Measurements from ENCODE around the gene SDK2. TPM values are rescaled to one million over a fixed set of nuclear protein-coding genes. Genes with fewer than 3 reads are reported as not detected.

Gene SDK2
- total and polyA plus RNA-seq, 2 experiments from 2014 or later: 0.59 to 1.2 TPM

- no peak for DNase-seq (ENCODE audit: low spot score)
- 53% methylated on average over 15 of the region's 15 CpGs for WGBS (ENCODE audit: low lambda C conversion rate, missing lambda C conversion rate)
- H3K27me3 ChIP-seq: no peaks in the 10 kb centered on the region
- H3K9me2 ChIP-seq (replicated peaks; ENCODE audit: insufficient read depth): no peaks in the 10 kb centered on the region
- TF ChIP-seq, protein P1, sequence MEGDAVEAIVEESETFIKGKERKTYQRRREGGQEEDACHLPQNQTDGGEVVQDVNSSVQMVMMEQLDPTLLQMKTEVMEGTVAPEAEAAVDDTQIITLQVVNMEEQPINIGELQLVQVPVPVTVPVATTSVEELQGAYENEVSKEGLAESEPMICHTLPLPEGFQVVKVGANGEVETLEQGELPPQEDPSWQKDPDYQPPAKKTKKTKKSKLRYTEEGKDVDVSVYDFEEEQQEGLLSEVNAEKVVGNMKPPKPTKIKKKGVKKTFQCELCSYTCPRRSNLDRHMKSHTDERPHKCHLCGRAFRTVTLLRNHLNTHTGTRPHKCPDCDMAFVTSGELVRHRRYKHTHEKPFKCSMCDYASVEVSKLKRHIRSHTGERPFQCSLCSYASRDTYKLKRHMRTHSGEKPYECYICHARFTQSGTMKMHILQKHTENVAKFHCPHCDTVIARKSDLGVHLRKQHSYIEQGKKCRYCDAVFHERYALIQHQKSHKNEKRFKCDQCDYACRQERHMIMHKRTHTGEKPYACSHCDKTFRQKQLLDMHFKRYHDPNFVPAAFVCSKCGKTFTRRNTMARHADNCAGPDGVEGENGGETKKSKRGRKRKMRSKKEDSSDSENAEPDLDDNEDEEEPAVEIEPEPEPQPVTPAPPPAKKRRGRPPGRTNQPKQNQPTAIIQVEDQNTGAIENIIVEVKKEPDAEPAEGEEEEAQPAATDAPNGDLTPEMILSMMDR (IDR thresholded peaks at IDR 0.05; ENCODE audit: poor library complexity): no peak
- no peak for TF ChIP-seq EZH2 (IDR thresholded peaks at IDR 0.05; ENCODE audit: borderline replicate concordance)
- no peak for TF ChIP-seq EZH2phosphoT487 (IDR thresholded peaks at IDR 0.05; ENCODE audit: low read depth, severe bottlenecking, unreplicated experiment)
- no peaks in the 10 kb centered on the region for H4K20me1 ChIP-seq (ENCODE audit: insufficient read depth, poor library complexity, severe bottlenecking)
- no peaks in the 10 kb centered on the region for H3K79me2 ChIP-seq
- no peak overlapping the region for H3K4me3 ChIP-seq
- H3K9me3 ChIP-seq (ENCODE audit: low read depth): no peaks in the 10 kb centered on the region
- no peak overlapping the region for H2AFZ ChIP-seq
- peak overlapping the region; percentile 92 for H3K27ac ChIP-seq
- peaks cover 50% of the 10 kb centered on the region for H3K4me1 ChIP-seq (ENCODE audit: insufficient read depth)
- no peaks in the 10 kb centered on the region for H3K36me3 ChIP-seq (replicated peaks; ENCODE audit: insufficient read depth, low read depth)
- peak overlapping the region; percentile 38 for H3K4me2 ChIP-seq
Measured at GRCh38 chr17:73341350-73342049, 302.7 kb downstream of the SDK2 start.

DNA sequence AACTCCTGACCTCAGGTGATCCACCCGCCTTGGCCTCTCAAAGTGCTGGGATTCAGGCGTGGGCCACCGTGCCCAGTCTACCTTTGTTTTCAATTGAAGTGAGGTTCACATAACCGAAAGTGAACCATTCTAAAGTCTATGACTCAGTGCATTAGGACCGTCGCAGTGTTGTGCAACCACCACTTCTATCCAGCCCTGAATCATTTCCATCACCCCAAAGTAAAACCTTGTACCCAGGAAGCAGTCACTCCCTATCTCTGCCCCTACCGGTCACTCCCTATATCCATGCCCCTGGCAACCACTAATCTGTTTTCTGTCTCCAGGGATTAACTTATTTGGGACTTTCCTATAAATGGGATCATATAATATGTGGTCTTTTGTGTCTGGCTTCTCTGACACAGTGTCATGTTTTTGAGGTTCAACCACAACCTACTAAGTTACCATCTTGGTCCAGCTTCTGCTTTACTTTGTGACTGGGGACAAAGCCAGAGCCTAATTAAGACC lies 304.1 kb downstream of the SDK2 start:
- H3K4me1 ChIP-seq (ENCODE audit: insufficient read depth): peaks cover 52% of the 10 kb centered on the region
- H3K4me2 ChIP-seq: no peak overlapping the region
- H3K27me3 ChIP-seq: no peaks in the 10 kb centered on the region
- no peaks in the 10 kb centered on the region for H3K36me3 ChIP-seq (replicated peaks; ENCODE audit: insufficient read depth, low read depth)
- H3K4me3 ChIP-seq: no peak overlapping the region
- H3K79me2 ChIP-seq: no peaks in the 10 kb centered on the region
- TF ChIP-seq, protein P1 (IDR thresholded peaks at IDR 0.05; ENCODE audit: poor library complexity): peak; percentile 7
- TF ChIP-seq EZH2phosphoT487 (IDR thresholded peaks at IDR 0.05; ENCODE audit: low read depth, severe bottlenecking, unreplicated experiment) (no peak), EZH2 (IDR thresholded peaks at IDR 0.05; ENCODE audit: borderline replicate concordance) (no peak)
- no peak overlapping the region for H2AFZ ChIP-seq
- no peaks in the 10 kb centered on the region for H4K20me1 ChIP-seq (ENCODE audit: insufficient read depth, poor library complexity, severe bottlenecking)
- no peaks in the 10 kb centered on the region for H3K9me3 ChIP-seq (ENCODE audit: low read depth)
- 77% methylated on average over 7 of the region's 7 CpGs for WGBS (ENCODE audit: low lambda C conversion rate, missing lambda C conversion rate)
- DNase-seq (ENCODE audit: low spot score): peak; percentile 58
- H3K27ac ChIP-seq: peak overlapping the region; percentile 81
- H3K9me2 ChIP-seq (replicated peaks; ENCODE audit: insufficient read depth): no peaks in the 10 kb centered on the region

DNA sequence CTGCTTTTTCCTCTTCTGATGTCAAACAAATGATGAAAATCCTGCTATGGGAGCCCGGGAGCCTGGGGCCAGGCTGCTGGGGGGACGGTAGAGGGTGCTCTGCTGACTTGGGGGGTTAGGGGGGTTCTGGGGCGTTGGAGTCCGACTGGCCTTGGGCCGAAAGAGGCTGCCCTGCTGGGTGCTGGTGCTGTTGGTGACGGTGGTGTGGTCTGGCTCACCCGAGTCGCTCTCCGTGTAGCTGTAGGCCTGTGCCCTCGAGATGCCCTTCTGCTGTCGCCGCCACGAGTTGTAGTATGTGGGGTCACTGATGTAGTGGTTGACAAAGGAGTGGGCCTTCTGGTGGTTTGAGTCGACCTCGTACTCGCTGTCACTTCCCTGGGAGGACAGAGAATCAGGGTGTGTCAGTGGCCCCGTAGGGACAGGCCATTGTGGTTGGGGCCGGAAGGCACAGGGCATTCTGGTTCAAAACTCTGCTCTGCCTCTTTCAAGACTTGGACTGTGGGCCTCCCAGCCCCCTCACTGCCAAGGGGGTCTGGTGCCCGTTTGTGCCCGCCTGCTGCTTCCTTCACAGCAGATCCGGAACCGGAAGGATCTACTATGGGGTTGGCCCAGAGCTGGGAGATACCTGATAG lies 305.6 kb downstream of the SDK2 start:
- 93% methylated on average over 11 of the region's 22 CpGs for WGBS (ENCODE audit: low lambda C conversion rate, missing lambda C conversion rate)
- Histone ChIP-seq H3K27ac (peak overlapping the region; percentile 81), H3K36me3 (replicated peaks; ENCODE audit: insufficient read depth, low read depth) (no peaks in the 10 kb centered on the region), H2AFZ (no peak overlapping the region), H3K4me3 (no peak overlapping the region), H3K4me2 (peak overlapping the region; percentile 45), H3K9me3 (ENCODE audit: low read depth) (no peaks in the 10 kb centered on the region), H3K79me2 (no peaks in the 10 kb centered on the region), H3K9me2 (replicated peaks; ENCODE audit: insufficient read depth) (no peaks in the 10 kb centered on the region), H3K4me1 (ENCODE audit: insufficient read depth) (peaks cover 45% of the 10 kb centered on the region), H4K20me1 (ENCODE audit: insufficient read depth, poor library complexity, severe bottlenecking) (no peaks in the 10 kb centered on the region), H3K27me3 (no peaks in the 10 kb centered on the region)
- TF ChIP-seq EZH2phosphoT487 (IDR thresholded peaks at IDR 0.05; ENCODE audit: low read depth, severe bottlenecking, unreplicated experiment): no peak
- no peak for TF ChIP-seq EZH2 (IDR thresholded peaks at IDR 0.05; ENCODE audit: borderline replicate concordance)
- TF ChIP-seq, protein P1 (IDR thresholded peaks at IDR 0.05; ENCODE audit: poor library complexity): no peak
- no peak for DNase-seq (ENCODE audit: low spot score)

Data from hepatocyte (in vitro differentiated cells).